GM12878 (cell line): ENCODE results near the gene ACTR5.

ENCODE experiments used
- EZH2 ChIP-seq: IDR thresholded peaks from 2 replicates; pipeline ENCODE4 v1.6.1; 2012; ENCODE audit warnings: low read depth, mild to moderate bottlenecking, control low read depth, inconsistent platforms, low read length, borderline replicate concordance; ENCODE audit not compliant: control insufficient read depth
- MYB ChIP-seq: fragments of 150-350 bp; IDR thresholded peaks from 2 replicates; pipeline ENCODE4 v1.6.1; 2014; ENCODE audit warnings: mild to moderate bottlenecking, low read depth, low read length, borderline replicate concordance
- NRF1 ChIP-seq: conservative IDR thresholded peaks from 2 replicates; pipeline ENCODE4 v1.6.1; 2011; ENCODE audit warnings: mild to moderate bottlenecking, low read depth, low read length, improper control_type of control experiment
- RAD21 ChIP-seq: IDR thresholded peaks from 2 replicates; pipeline ENCODE4 v1.6.1; 2011; ENCODE audit warnings: mild to moderate bottlenecking, low read depth, low read length, moderate library complexity; ENCODE audit not compliant: insufficient read depth
- RAD51 ChIP-seq: fragments of 450-650 bp; IDR thresholded peaks from 2 replicates; pipeline ENCODE4 v1.6.1; 2016; ENCODE audit warnings: moderate library complexity, mild to moderate bottlenecking, inconsistent platforms
- RELA ChIP-seq: fragments of 450-650 bp; IDR thresholded peaks from 2 replicates; pipeline ENCODE4 v1.8.0; 2014; ENCODE audit warnings: borderline replicate concordance; ENCODE audit not compliant: partially characterized antibody
- ZZZ3 ChIP-seq: IDR thresholded peaks from 2 replicates; pipeline ENCODE4 v1.6.1; 2011; ENCODE audit warnings: low read depth; ENCODE audit not compliant: control insufficient read depth, insufficient read length
- TF ChIP-seq, protein P1 (sequence below): fragments of 450-650 bp; IDR thresholded peaks from 2 replicates; pipeline ENCODE4 v1.6.1; 2016; ENCODE audit warnings: mild to moderate bottlenecking
- TF ChIP-seq, protein P2 (sequence below): IDR thresholded peaks from 2 replicates; pipeline ENCODE4 v1.6.1; 2012; ENCODE audit warnings: mild to moderate bottlenecking, low read depth, low read length
- TF ChIP-seq, protein P3 (sequence below), 3 experiments: IDR thresholded peaks in 2 of 3; conservative IDR thresholded peaks in 1 of 3; 2 replicates each; pipeline ENCODE4 v1.5.1; 2011; ENCODE audit warnings: low read depth in 3 of 3, low read length in 3 of 3, mild to moderate bottlenecking in 3 of 3, control low read depth in 2 of 3, moderate library complexity in 2 of 3, inconsistent platforms in 1 of 3, mixed read lengths in 1 of 3; ENCODE audit not compliant: control insufficient read depth in 2 of 3, insufficient read depth in 1 of 3; ENCODE audit errors: extremely low read depth in 1 of 3
- TF ChIP-seq, protein P4 (sequence below): IDR thresholded peaks from 2 replicates; pipeline ENCODE4 v1.6.1; 2012; ENCODE audit warnings: low read length, inconsistent platforms
- TF ChIP-seq, protein P5 (sequence below): IDR thresholded peaks from 2 replicates; pipeline ENCODE4 v1.6.1; 2011; ENCODE audit warnings: low read depth, low read length, improper control_type of control experiment, borderline replicate concordance
- TF ChIP-seq, protein P6 (sequence below): fragments of 450-650 bp; IDR thresholded peaks from 2 replicates; pipeline ENCODE4 v1.6.1; 2017; ENCODE audit warnings: mild to moderate bottlenecking
- TF ChIP-seq, protein P7 (sequence below): fragments of 450-650 bp; IDR thresholded peaks from 2 replicates; pipeline ENCODE4 v1.6.1; 2016; ENCODE audit warnings: mild to moderate bottlenecking

DNA sequence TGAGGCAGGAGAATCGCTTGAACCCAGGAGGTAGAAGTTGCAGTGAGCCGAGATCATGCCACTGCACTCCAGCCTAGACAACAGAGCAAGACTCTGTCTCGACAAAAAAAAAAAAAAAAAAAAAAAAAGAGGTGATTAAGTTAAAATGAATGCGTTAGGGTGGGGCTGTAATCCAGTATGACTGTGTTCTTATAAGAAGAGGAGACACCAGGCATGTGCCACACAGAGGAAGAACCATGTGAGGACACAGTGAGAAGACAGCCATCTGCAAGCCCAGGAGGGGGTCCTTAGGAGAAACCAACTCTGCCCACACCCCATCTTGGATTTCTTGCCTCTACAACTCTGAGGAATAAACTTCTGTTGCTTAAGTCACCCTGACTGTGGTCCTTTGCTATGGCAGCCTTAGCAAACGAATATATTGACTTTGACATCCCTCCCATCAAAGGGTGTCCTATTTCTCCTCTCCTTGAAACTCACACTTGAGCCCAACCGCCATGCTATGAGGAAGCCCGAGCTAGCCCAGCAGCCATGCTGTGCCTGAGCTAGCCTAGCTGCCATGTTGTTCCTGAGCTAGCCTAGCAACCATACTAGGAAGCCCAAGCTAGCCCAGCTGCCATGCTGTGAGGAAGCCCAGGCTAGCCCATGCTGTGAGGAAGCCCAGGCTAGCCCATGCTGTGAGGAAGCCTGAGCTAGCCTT lies 41.4 kb downstream of the ACTR5 start:
- no peak for TF ChIP-seq RAD51
- TF ChIP-seq RAD21, result no peak
- no peak for TF ChIP-seq NRF1
- TF ChIP-seq, protein P1, sequence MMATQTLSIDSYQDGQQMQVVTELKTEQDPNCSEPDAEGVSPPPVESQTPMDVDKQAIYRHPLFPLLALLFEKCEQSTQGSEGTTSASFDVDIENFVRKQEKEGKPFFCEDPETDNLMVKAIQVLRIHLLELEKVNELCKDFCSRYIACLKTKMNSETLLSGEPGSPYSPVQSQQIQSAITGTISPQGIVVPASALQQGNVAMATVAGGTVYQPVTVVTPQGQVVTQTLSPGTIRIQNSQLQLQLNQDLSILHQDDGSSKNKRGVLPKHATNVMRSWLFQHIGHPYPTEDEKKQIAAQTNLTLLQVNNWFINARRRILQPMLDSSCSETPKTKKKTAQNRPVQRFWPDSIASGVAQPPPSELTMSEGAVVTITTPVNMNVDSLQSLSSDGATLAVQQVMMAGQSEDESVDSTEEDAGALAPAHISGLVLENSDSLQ, result no peak
- TF ChIP-seq, protein P2, sequence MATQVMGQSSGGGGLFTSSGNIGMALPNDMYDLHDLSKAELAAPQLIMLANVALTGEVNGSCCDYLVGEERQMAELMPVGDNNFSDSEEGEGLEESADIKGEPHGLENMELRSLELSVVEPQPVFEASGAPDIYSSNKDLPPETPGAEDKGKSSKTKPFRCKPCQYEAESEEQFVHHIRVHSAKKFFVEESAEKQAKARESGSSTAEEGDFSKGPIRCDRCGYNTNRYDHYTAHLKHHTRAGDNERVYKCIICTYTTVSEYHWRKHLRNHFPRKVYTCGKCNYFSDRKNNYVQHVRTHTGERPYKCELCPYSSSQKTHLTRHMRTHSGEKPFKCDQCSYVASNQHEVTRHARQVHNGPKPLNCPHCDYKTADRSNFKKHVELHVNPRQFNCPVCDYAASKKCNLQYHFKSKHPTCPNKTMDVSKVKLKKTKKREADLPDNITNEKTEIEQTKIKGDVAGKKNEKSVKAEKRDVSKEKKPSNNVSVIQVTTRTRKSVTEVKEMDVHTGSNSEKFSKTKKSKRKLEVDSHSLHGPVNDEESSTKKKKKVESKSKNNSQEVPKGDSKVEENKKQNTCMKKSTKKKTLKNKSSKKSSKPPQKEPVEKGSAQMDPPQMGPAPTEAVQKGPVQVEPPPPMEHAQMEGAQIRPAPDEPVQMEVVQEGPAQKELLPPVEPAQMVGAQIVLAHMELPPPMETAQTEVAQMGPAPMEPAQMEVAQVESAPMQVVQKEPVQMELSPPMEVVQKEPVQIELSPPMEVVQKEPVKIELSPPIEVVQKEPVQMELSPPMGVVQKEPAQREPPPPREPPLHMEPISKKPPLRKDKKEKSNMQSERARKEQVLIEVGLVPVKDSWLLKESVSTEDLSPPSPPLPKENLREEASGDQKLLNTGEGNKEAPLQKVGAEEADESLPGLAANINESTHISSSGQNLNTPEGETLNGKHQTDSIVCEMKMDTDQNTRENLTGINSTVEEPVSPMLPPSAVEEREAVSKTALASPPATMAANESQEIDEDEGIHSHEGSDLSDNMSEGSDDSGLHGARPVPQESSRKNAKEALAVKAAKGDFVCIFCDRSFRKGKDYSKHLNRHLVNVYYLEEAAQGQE, result no peak
- TF ChIP-seq RELA, result no peak
- TF ChIP-seq, protein P3, sequence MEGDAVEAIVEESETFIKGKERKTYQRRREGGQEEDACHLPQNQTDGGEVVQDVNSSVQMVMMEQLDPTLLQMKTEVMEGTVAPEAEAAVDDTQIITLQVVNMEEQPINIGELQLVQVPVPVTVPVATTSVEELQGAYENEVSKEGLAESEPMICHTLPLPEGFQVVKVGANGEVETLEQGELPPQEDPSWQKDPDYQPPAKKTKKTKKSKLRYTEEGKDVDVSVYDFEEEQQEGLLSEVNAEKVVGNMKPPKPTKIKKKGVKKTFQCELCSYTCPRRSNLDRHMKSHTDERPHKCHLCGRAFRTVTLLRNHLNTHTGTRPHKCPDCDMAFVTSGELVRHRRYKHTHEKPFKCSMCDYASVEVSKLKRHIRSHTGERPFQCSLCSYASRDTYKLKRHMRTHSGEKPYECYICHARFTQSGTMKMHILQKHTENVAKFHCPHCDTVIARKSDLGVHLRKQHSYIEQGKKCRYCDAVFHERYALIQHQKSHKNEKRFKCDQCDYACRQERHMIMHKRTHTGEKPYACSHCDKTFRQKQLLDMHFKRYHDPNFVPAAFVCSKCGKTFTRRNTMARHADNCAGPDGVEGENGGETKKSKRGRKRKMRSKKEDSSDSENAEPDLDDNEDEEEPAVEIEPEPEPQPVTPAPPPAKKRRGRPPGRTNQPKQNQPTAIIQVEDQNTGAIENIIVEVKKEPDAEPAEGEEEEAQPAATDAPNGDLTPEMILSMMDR (IDR thresholded peaks at IDR 0.05 in 2 of 3, conservative IDR thresholded peaks at IDR 0.05 in 1 of 3; ENCODE audit: control insufficient read depth in 2 of 3, extremely low read depth in 1 of 3, insufficient read depth in 1 of 3, low read depth in 3 of 3, low read length in 3 of 3), result no peak
- TF ChIP-seq, protein P4, sequence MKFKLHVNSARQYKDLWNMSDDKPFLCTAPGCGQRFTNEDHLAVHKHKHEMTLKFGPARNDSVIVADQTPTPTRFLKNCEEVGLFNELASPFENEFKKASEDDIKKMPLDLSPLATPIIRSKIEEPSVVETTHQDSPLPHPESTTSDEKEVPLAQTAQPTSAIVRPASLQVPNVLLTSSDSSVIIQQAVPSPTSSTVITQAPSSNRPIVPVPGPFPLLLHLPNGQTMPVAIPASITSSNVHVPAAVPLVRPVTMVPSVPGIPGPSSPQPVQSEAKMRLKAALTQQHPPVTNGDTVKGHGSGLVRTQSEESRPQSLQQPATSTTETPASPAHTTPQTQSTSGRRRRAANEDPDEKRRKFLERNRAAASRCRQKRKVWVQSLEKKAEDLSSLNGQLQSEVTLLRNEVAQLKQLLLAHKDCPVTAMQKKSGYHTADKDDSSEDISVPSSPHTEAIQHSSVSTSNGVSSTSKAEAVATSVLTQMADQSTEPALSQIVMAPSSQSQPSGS, result no peak
- TF ChIP-seq ZZZ3, result no peak
- TF ChIP-seq, protein P5, sequence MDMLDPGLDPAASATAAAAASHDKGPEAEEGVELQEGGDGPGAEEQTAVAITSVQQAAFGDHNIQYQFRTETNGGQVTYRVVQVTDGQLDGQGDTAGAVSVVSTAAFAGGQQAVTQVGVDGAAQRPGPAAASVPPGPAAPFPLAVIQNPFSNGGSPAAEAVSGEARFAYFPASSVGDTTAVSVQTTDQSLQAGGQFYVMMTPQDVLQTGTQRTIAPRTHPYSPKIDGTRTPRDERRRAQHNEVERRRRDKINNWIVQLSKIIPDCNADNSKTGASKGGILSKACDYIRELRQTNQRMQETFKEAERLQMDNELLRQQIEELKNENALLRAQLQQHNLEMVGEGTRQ, result no peak
- TF ChIP-seq MYB, result no peak
- TF ChIP-seq, protein P6, sequence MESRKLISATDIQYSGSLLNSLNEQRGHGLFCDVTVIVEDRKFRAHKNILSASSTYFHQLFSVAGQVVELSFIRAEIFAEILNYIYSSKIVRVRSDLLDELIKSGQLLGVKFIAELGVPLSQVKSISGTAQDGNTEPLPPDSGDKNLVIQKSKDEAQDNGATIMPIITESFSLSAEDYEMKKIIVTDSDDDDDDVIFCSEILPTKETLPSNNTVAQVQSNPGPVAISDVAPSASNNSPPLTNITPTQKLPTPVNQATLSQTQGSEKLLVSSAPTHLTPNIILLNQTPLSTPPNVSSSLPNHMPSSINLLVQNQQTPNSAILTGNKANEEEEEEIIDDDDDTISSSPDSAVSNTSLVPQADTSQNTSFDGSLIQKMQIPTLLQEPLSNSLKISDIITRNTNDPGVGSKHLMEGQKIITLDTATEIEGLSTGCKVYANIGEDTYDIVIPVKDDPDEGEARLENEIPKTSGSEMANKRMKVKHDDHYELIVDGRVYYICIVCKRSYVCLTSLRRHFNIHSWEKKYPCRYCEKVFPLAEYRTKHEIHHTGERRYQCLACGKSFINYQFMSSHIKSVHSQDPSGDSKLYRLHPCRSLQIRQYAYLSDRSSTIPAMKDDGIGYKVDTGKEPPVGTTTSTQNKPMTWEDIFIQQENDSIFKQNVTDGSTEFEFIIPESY, result no peak
- no peak for TF ChIP-seq EZH2
- TF ChIP-seq, protein P7, sequence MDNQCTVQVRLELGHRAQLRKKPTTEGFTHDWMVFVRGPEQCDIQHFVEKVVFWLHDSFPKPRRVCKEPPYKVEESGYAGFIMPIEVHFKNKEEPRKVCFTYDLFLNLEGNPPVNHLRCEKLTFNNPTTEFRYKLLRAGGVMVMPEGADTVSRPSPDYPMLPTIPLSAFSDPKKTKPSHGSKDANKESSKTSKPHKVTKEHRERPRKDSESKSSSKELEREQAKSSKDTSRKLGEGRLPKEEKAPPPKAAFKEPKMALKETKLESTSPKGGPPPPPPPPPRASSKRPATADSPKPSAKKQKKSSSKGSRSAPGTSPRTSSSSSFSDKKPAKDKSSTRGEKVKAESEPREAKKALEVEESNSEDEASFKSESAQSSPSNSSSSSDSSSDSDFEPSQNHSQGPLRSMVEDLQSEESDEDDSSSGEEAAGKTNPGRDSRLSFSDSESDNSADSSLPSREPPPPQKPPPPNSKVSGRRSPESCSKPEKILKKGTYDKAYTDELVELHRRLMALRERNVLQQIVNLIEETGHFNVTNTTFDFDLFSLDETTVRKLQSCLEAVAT, result no peak
